HG02642 (cell line): Measurements from ENCODE around the gene MOSPD2.

ENCODE experiments used
- ATAC-seq: cut with Tn5 transposase; IDR thresholded peaks from one replicate; pipeline ENCODE4 v1.9.1; 2021; ENCODE audit warnings: mild to moderate bottlenecking; ENCODE audit not compliant: unreplicated experiment, poor library complexity

The MOSPD2 gene

GRCh38 chrX:14903891-14904290 is 30.7 kb downstream of the MOSPD2 start:
- no peak for ATAC-seq

DNA sequence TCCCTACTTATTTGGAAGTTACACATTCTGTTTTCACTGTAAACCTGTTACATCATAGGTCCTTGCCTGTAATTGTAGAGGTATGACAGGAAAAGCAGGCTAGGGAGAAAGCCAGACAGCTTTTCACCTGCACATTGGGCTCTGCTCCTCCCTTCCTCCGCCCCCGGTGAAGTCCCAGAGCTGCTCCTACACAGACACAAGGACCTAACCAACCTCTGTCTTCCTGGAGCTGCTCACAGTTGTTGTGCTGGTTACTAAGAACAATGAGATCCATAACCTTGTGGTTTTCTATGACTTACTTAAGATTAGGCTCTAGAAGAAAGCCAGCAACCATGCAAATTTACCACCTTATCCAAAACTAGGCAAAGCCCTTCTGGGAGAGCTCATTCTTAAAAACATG is 40.0 kb downstream of the MOSPD2 start:
- ATAC-seq = no peak

DNA sequence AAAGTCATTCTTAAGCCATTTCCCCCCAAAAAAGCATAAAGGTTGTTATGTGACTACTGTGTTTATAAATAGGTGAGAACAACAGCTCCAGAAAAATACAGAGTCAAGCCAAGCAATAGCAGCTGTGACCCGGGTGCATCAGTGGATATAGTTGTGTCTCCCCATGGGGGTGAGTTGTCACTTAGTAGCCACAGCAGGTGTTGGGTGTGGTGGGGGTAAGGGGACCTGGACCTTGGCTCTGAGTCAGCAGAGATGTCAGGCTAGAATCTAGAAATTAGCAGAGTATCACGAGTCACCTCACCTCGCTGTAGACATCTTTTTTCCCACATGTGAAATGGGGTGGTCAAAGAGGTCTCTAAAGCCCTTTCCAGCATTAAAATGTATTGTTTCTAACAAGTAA is 42.4 kb downstream of the MOSPD2 start:
- no peak for ATAC-seq

DNA sequence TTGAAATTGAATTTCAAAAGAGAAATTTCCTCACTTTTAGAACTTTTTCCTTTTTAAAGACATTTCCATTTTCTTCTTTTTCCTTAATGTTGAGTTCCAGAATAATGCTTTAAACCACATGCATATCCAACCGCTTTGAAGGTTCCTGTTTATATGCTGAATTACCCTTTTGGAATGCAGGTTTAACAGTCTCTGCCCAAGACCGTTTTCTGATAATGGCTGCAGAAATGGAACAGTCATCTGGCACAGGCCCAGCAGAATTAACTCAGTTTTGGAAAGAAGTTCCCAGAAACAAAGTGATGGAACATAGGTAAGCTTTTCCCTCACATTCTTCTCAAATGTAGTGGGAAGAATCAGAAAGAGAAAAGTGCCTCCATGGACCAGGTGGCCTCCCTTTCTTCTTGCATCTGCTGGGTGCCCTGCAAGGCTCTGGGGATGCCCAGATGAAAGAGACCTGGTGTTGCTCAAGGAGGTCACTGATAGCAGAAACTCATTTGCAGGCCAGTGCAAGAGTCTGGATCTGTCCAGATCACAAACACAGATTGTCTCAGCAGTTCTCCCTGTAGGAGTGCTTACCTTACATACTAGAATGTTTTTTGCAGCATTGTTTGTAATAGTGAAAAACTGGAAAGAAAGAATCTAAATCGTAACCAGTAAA is 42.9 kb downstream of the MOSPD2 start:
- no peak for ATAC-seq

GRCh38 chrX:14919407-14919806 is 46.2 kb downstream of the MOSPD2 start:
- no peak for ATAC-seq

GRCh38 chrX:14920196-14920595 is 47.0 kb downstream of the MOSPD2 start:
- no peak for ATAC-seq

- no peak for ATAC-seq
Observed at GRCh38 chrX:14922437-14922836, 49.2 kb downstream of the MOSPD2 start.

DNA sequence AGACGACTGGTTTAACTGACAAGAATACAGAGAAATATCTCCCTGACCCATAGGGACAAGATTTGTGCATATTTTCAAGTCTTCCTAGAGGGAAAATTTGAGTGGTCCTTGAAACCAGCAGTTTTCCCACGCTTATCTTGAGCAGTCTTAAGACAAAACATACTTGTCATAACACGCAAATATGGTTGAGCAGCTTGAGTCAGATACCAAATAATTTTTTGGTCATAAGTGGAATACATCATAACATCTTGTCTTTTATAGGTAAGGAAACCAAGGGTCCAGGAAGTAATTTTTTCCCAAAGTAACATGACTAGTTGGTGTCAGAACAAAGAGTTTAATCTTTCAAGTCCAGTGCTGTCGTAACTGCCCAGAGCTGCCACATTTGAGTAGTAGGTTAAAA is 50.5 kb downstream of the MOSPD2 start:
- ATAC-seq = no peak

- ATAC-seq = no peak
Observed at GRCh38 chrX:14926471-14926870, 53.2 kb downstream of the MOSPD2 start.

- ATAC-seq = no peak
Observed at GRCh38 chrX:14927401-14927800, 54.2 kb downstream of the MOSPD2 start.

GRCh38 chrX:14930663-14931062 is 57.4 kb downstream of the MOSPD2 start:
- ATAC-seq = no peak

GRCh38 chrX:14932136-14932535 is 58.9 kb downstream of the MOSPD2 start:
- no peak for ATAC-seq

- ATAC-seq = no peak
Observed at GRCh38 chrX:14934423-14934822, 61.2 kb downstream of the MOSPD2 start.

DNA sequence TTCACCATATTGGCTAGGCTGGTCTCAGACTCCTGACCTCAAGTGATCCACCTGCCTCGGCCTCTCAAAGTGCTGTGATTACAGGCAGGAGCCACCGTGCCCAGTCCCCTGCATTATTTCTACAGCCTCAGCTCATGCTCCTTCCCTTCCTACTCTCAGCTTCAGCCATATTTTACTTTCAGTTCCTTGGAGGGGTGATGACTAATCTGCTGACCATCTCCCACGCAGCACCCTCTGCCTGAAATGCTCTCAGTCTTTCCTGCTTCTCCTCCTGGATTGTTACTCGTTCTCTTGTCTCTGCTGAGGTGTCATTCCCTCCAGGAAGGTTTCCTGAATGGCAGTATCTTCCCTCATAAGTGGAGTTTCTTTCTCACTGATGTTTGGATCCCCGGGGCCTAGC is 63.3 kb downstream of the MOSPD2 start:
- no peak for ATAC-seq

GRCh38 chrX:14939644-14940043 is 66.4 kb downstream of the MOSPD2 start:
- no peak for ATAC-seq

GRCh38 chrX:14941301-14941700 is 68.1 kb downstream of the MOSPD2 start:
- ATAC-seq = no peak

GRCh38 chrX:14942341-14942740 is 69.1 kb downstream of the MOSPD2 start:
- no peak for ATAC-seq

GRCh38 chrX:14943962-14944361 is 70.7 kb downstream of the MOSPD2 start:
- ATAC-seq = no peak

DNA sequence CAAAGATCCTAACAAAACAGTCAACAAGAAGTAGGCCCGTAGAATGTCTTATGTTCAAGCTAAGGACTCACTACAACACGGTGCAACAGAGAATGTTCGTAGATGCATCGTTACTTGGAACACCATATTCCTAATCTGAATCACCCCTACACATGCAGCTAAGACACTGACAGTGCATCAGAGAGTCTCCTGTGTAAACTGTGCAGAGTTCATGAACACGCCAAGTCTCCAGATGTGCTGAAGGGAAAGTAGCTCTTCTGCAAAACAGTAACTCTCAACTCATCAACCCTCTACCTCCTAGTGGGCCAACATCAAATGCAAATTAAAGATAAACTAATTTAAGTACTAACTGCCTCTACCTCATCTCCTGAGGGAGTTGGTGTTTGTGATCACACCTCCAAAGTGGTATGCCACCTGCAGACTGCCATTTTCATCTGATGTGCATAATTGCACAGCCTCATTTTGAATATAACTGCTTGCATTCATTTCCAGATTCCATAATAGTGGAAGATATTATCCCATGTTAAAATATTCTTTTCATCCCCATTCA is 73.5 kb downstream of the MOSPD2 start:
- no peak for ATAC-seq

- ATAC-seq = no peak
Observed at GRCh38 chrX:14948691-14949090, 75.5 kb downstream of the MOSPD2 start.

GRCh38 chrX:14956813-14957582 is 83.8 kb downstream of the MOSPD2 start:
- ATAC-seq = no peak
